HG02610 (cell line): ENCODE measurements around the gene SKA2.
"Not testable (repeated sequence)": the region's sequence is repeated elsewhere in the genome, so short reads cannot be mapped to it uniquely, and the experiment has no call there.

Experiments
- ATAC-seq: cut with Tn5 transposase; IDR thresholded peaks from one replicate; pipeline ENCODE4 v1.9.1; 2021; ENCODE audit warnings: mild to moderate bottlenecking, moderate library complexity; ENCODE audit not compliant: unreplicated experiment

Gene SKA2

DNA sequence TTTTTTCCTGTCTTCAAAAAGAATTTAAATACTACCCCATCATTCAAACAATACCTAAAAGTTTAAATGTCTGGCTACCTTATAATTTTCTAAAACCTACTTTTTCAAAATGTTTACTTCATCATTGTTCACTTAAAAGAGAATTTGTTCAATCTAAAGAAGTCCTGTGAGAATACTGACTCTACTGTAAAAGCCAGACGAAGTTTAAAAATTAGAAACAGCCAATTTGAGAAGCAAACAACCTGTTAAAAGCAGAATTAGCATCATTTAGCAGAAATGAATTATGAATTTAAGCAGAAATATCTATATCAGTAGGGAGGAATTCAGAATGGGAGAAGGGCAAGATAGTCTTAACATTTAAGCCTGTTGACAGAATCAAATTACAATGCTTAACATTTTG, 2.1 kb downstream of the SKA2 start:
- ATAC-seq = no peak

DNA sequence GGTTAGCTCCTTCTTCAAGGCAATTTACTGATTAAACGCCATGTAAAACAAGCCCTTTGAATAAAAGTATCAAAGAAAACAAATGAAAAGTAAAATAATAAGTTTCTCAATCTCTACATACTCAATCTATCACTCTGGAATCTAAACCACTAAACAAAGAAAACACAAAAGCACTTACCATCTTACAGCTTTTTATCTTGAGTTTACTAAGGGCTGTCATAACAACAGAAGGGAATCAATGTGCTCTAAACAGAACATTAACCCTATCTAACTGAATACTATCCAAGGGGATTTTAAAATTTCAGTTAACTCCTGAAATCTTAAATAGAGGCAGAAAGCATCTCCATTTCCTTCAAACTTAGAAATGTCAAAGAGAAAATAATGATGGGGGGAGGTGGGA, 3.4 kb downstream of the SKA2 start:
- ATAC-seq = no peak

DNA sequence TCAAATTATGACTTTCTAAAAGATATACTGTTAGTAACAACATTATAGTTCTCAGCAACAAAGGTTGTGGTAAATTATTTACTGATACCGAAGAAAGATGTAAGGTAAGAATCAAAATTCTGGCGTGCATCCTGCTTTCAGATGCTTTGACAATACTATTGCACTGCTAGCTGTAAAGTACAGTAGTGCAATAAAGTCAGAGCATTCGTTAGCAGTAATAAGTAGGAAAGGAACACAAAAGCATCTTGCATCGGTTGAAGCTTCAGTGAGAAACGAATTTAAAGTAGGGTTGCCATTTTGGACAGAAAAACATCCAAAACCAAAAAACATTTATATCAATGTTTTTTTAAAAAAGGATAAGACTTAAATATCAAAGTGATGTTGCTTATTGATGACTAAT, 4.0 kb downstream of the SKA2 start:
- no peak for ATAC-seq

DNA sequence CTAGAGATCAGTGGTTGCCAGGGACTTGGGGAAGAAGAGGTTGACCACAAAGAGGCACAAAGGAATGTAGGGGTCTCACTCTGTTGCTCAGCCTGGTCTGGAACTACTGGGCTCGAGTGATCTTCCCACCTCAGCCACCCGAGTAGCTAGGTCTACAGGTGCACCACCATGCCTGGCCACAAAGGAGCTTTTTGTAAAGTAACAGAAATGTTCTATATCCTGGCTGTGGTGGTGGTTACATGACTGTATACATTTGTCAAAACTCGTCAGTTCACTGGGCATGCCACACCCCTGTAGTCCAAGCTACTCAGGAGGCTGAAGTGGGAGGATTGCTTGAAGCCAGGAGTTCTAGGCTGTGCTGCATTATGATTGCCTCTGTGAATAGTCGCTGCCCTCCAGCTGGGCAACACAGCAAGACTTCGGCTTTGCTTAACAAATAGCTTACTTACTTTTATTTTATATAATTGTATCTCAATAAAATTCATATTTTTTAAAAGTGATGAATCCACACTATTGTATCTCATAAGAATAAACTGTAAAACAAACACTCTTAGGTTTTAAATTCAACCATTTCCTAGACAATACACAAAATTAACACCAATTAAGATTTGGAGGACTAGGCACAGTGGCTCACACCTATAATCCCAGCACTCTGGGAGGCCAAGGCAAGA, 5.0 kb downstream of the SKA2 start:
- no peak for ATAC-seq

DNA sequence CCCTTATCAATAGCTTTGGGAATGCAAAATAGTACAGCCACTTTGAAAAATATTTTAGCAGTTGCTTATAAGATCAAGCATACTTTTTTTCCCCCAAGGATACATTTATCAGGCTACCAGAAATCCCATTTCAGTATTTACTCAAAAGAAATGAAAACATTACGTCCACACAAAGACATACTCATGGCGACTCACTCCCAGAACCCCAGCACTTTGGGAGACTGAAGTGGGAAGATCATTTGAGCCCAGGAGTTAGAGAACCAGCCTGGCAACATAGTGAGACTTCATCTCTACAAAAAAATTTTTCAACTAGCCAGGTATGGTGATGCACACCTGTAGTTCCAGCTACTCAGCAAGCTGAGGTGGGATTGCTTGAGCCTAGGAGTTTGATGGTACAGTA, 5.9 kb downstream of the SKA2 start:
- ATAC-seq = no peak

DNA sequence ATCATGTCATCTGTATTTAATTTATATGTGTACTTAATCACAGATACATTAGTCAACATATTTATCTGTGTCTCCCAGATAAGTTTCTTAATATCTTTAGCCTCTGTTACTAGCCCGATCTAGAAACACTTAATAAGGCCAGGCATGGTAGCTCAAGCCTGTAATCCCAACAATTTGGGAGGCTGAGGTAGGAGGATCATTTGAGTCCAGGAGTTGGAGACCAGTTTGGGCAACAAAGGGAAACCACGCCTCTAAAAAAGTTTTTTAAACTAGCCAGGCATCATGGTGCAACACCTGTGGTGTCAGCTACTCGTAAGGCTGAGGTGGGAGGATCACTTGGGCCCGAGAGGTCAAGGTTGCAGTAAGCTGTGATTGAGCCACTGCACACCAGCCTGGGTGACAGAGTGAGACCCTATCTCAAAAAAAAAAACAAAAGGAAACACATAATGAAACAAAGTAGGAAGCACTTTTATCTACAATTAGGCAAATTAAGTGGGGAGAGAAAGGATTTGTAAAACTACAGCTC, 9.4 kb downstream of the SKA2 start:
- ATAC-seq = no peak

DNA sequence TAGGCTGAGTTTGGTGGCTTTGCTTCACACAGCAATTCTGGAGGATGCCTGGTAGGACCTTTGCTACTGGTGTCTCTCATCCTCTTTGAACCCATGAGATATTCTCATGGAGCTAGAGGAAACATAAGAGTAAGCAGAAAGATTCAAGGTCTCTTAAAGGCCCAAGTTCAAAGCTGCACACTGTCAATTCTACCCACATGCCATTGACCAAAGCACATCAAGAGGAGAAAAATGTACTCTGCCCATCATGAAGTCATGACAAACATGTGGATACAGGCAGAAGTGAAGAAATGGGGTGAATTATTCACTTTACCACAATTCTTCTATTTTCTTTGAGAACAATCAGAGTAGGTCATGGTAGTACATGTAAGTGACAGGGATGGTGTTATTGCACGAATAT, 13.1 kb downstream of the SKA2 start:
- no peak for ATAC-seq

DNA sequence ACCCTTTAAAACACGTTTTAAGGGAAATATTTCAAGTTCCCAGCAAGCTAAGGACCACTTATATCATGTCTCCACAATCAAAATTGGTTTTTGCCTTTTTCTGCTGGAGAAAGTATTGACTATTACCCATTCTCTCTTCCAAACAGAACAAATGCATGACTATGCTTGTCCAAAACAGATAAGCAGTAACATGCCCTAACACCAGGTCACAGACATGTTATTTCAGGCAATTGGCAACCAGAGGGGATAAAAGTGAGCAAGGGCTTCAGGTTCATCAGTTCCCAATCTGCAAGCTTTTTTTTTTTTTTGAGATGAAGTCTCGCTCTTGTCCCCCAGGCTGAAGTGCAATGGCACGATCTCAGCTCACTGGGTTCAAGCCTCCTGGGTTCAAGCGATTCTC, 15.0 kb downstream of the SKA2 start:
- no peak for ATAC-seq

DNA sequence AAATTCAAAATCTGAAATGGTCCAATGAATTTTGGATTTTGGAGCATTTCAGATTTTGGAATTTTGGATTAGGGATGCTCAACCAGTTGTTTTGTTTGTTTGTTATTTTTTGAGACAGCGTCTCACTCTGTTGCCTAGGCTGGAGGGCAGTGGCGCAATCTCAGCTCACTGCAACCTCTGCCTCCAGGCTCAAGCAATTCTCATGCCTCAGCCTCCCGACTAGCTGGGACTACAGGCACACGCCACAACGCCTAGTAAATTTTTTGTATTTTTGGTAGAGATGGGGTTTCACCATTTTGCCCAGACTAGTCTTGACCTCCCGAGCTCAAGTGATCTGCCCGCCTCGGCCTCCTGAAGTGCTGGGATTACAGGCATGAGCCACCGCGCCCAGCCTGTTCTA, 16.6 kb downstream of the SKA2 start:
- not testable (repeated sequence) for ATAC-seq

DNA sequence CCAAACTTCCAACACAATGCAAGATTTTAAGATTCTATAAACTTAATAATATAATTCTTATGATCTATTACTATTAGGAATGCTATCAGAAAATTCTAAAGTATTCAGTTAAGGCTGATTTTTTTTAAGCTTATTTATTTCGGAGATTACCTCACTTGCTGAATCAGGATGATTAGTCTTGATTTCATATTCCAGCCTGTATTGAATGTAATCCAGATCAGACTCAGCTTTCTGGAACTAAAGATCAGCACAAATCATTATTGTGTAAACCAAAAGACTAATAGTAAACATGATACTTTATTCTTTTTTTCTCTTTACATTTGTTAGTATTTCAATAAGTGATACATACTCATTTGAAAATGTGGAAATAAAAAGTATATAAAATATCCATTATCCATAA, 23.9 kb downstream of the SKA2 start:
- ATAC-seq = no peak

DNA sequence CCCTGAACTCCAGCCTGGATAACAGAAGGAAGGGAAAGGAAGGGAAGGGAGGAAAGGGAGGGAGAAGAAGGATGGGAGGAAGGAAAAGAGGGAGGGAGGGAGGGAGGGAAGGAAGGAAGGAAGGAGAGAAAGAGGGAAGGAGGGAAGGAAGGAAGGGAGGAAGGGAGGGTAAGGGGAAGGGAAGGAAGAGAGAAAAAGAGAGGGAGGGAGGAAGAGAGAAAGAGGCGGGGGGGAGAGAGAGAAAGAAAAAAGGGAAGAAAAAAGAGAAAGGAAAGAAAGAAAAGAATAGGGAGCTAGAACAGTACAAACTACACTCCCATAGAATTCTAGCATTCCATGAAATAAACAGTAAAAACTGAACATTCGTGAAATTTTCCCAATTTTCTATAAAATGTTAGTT, 25.2 kb downstream of the SKA2 start:
- ATAC-seq = no peak

DNA sequence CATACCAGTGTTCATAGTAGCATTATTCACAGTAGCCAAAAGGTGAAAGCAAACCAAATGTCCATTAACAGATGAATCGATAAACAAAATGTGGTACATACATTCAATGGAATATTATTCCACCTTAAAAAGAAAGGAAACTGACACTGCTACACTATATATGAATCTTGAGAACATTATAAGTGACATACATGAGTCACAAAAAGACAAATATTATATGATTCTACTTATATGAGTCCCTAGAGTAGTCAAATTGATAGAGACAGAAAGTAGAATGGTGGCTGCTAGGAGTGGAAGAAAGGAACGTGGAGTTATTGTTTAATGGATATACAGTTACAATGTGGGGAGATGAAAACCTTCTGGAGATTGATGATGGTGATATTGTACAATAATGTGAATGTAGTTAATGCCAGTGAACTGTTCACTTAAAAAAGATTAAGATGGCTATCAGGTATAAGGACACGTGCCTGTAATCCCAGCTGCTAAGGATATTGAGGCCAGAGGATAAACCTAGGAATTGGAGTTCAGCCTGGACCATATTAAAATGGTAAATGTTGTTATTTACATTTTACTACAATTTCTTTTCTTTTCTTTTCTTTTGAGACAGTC, 28.1 kb downstream of the SKA2 start:
- no peak for ATAC-seq

DNA sequence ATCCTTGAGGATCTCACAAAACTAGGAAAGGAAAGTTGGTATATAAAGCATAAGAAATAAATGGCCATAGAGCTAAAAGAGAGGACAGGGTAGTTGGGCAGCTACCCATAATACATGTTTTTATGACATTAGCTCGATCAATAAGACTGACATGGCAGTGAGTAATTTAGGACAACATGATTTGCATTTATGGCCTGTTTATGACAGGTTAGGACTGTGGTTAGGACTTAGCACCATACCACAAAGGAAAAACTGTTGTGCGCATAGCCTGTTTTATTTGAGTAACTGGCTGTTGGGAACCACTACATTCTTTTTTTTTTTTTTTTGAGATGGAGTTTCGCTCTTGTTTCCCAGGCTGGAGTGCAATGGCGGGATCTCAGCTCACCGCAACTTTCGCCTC, 30.3 kb downstream of the SKA2 start:
- peak; percentile 78 for ATAC-seq

DNA sequence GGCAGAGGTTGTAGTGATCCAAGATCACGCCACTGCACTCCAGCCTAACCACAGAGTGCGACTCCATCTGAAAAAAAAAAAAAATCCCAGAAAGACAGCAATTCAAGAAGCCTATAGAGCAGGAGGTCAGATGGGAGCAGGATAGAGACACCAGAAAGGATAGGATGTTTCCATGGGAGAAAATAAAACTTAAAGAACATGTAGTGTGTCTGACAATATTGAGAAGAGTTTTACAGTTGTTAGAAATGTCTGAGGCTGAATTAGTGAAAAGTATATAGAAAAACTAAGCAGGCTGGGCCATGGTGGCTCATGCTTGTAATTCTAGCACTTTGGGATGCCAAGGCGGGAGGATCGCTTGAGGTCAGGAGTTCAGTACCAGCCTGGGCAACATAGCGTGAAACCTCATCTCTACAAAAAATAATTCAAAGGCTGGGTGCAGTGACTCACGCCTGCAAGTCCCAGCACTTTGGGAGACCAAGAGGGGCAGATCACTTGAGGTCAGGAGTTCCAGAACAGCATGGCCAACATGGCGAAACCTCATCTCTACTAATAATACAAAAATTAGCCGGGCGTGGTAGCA, 33.0 kb downstream of the SKA2 start:
- ATAC-seq = no peak

DNA sequence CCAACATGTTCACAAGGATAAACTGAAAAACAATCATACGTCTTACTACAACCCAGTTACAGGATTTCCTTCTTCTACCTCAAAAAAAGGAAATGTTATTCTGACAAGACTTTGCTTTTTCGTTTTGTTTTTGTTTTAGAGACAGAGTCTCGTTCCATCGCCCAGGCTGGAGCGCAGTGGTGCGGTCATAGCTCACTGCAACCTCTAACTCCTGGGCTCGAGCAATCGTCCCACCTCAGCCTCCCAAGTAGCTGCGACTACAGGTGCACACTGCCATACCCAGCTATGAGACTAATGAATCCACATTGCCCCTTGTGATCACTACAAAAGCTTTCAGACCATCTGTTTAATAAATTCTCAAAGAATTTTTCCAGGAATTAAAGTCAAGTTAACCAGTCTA, 39.5 kb downstream of the SKA2 start:
- no peak for ATAC-seq

DNA sequence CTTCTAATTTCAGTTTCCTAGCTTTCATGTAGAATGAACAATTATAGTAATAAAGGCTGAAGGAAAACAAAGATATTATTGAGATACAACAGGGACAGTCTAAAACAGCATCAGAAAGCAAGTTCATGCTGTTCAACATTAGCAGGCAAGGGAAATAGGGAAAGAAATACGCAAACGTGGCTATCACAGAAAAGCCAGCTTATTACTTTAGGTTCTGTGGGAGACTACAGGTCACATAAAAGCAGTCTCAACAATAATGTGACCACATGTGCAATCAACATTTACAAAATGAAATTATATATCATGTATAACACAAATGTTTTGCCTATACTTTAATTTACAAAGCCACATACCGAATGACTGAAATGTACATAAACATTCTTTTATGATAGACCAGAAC, 43.4 kb downstream of the SKA2 start:
- no peak for ATAC-seq

DNA sequence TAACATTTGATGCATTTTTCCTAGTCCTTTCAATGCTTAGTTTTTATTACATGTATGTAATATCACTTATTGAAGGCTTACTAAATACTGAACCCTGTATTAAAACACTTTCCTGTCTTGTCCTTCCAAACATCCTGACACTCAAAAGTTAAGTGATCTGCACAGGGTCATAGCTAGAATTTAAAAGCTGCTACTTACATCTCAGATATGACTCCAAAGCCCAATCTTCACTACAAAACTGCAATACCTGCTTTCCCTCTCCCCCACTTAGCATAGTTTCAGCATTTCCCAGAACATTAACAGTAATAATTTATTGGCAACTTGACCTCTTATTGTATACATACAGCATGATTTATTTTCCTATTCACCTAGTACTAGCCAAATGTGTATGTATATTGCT, 44.0 kb downstream of the SKA2 start:
- no peak for ATAC-seq

DNA sequence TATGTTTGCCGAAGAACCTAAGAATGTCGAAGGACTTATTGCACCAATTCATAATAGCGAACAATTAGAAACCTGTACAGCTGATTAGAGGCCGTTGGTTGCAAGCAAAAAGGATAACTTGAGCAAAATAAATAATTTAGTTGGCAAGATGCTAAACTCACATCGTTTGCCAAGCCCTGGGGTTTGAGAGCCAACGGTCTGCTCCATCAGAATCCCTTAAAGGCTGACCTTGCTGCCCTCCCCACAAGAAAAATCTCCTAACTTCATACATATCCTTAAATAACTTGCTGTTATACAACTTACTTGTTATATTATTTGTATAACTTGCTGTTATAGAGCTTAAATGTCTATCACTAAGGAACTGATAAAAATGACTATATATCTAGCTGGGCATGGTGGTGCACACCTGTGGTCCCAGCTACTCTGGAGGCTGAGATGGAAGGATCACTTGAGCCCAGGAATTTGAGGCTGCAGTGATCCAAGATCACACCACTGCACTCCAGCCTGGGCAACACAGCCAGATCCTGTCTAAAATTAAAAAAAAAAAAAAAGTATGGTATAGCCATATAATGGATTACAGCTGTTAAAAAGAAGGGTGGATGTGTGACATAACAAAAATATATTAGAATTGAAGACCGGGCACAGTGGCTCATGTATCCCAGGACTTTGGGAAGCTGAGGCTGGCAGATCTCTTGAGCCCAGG, 46.4 kb downstream of the SKA2 start:
- ATAC-seq = no peak

DNA sequence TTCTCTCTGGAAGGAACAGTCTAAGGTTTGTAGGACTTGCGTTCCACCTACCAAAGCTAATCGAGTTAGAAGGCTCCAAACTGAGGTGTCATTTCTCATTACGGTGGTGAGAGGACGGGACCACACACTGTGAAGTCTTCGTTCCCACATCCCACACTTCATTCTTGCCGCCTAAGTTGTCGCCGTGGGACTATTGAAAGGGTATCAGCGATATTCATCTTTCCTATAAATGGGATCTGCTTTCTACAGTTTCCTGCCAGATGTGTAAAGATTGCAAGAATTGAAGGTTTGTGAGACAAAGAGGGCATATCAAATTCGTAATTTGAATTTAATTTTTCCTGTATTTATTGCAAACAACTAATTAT, 47.7 kb downstream of the SKA2 start:
- ATAC-seq = no peak

DNA sequence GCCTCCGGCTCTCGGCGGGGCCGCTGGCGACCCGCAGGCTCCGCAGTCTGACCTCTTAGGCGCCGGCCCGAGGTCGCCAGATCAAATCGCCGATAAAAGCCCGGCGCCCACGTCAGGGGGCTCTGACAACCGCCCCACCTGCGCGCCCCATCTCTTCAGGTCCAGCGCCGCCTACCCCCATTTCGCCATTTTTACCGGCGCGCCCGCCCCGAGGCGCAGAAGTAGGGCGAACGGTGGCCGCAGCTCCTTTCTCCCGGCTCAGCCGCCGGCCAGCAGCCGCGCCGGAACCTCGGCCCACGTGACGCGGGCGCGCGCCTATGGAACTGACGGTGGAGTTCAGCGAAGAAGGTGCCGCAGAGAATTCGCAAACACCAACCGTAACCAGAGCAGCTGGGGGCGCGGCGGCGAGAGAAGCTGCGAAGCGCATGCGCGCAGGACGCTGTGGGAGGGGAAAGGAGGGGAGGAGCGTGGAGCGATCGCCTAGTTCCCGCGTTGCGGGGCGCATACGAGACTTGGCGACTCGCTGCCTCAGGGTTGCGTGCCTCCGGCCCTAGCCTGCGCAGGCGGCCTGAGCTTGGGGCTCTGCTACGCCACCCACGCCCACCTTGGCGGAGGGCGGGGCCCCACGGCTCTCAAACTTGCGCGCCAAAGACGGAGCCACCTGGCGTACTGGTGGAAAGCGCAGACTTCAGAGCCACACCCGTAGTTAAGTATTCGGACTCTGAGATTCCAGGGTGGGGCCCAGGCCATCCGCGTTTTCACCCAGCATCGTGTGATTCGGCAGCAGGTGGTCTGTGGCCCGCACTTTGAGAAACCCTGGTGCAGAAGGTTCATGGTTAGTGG, 48.3 kb downstream of the SKA2 start, which contains the start of gene TRIM37:
Gene TRIM37 (minus strand): TSS at position 418 of the 843 bp plus-strand sequence. CDS start 419 bp downstream, outside the sequence.
- peak; percentile 96 for ATAC-seq
